Measurements from ENCODE around the gene ZBTB42.
A peak's percentile ranks its signal among the peaks of the same experiment; 100 is the strongest.

The ZBTB42 gene

DNA sequence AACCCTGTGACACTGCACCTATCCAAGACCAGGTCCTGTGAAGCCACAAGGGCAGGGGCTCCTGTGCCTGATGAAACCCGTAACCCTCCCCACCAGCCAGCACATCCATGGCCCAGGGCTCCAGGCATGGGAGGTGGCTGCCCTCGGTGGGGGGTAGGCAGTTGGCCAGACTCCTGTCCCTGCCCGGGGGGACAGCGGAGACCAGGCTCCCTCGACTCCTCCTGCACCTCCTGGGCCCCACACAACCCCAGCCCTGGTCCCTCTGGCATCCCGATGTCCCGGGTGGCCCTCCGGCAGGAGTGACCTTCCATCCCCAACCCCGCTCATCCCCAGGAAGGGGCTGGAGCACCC lies 16.7 kb upstream of the ZBTB42 start:
- no peak for DNase-seq

- DNase-seq, result no peak
Observed at GRCh38 chr14:104784846-104785707, 15.8 kb upstream of the ZBTB42 start.

- DNase-seq, result no peak
Observed at GRCh38 chr14:104785708-104786080, 15.2 kb upstream of the ZBTB42 start.

- no peak for DNase-seq
Observed at GRCh38 chr14:104786091-104786586, 14.8 kb upstream of the ZBTB42 start.

GRCh38 chr14:104786726-104787675 lies 13.9 kb upstream of the ZBTB42 start:
- DNase-seq, result no peak

GRCh38 chr14:104787736-104788135 lies 13.2 kb upstream of the ZBTB42 start:
- no peak for DNase-seq

DNA sequence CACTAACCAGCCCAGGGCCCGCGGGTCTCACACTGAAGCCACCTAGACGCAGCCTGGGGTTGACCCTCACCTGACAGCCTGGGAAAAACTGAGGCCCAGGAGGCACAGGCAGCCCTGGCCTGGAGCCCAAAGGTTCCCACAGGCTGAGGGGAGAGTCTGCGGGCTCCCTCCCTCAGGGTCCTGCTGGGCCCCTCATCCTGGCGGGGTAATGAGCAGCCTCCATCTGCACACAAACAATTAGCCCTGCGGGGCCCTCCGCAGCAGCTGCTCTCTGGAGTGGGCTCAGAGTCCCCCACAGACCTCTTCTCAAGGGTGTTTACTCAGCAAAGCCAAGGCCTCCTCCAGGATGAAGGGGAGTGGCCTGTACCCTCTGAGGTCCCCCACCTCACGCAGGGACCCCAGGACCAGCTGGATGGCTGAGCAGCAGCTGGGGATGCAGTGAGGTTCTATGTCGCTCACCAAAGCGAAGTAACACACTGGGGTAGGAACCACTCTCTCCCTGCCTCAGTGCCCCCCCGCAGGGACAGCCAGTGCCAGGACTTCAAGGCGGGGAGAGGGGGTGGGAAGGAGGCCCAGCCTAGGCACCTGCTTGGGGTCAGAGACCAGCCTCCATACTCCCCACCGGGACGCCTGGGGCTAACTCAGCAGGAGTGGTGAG lies 12.6 kb upstream of the ZBTB42 start:
- no peak for DNase-seq

DNA sequence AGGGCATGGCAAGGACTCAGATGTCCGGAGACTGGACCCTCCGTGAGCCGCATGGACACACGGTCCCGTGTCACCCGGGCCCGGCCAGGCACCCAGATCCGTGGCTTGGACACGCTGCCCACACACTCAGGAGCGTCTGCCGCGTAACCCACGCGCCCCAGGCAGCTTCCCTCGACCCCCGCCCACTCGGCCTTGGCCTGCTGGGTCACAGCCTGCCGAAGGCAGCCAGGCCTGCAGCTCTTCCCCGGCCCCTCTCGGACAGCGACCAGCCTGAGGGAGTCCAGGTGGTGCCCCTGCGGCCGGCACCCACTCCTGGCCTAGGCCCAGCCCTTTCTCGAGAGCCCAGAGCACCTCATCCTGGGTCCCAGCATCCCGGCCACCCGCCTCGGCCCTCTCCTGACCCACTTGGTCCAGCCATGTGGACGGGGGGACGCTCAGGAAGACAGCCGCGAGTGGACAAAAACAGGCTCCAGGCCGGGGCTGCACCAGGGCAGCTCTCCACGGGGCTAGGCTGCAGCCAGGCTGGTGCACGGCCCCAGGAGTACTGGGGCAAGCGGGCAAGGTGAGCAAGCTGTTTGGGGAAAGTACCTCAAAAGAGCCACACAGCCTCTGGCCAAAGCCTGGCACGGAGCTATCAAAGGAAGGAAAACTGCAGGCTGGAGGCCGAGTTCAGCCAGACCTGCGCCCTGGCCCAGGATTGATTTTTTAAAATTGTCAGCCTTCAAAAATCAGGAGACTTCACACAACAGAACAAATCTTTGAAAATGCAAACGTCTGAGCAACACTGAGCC lies 11.8 kb upstream of the ZBTB42 start:
- DNase-seq, result no peak

- DNase-seq, result no peak
Observed at GRCh38 chr14:104789752-104790743, 10.9 kb upstream of the ZBTB42 start.

DNA sequence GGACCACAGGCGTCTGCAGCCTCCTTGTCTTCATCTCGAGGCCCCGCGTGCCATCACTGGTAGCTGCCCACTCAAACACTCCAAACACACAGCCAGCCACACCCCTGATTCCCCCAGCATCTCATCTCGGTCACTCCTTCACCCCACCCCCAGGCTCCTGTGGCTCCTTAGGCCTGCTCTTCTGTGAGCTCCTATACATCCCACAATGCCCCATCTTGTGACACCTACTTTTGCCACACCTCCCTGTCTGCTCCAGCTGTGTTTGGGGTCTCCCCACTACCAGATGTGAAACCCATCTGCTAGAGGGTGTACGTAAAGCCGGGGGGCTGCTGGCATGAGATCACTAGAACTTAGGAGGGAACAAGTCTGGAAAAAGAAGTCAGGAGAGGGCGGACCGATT lies 9.5 kb upstream of the ZBTB42 start:
- DNase-seq, result no peak

DNA sequence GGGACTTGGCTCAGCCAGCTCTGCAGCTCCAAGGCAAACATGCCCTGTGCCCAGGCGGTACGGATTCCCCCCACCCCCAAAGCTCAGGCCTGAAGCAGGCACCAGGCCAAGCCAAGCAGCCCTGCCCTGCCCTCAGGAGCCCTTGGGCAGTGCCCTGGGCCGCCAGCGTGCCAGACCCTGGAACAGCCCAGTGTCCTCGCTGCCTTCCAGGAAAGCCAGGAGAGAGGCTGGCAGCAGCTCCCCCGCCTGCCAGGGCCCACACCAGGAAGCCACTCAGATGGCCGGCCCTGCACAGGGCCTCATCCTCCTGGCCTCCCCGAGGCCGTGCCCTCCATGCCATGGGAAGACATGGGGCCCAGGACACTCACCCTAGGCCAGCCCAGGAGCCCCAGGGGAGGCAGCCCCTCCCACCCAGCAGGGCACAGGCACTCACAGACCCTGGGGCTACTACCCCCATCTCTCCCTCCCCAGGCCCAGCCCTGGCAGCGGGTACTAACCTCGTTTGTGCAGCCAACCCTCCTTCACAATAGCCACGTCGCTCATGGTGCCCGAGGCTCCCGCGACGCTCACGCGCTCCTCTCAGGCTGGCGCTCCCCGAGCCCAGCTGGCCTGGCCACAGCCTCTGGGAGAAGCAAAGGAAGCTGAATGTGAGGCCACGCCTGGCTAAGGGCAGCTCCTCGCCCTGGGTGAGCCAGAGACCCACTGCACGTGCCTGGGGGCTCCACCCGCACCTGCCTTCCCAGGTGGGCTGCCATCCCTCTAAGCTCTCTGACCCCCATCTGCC lies 8.6 kb upstream of the ZBTB42 start:
- DNase-seq, result no peak

DNA sequence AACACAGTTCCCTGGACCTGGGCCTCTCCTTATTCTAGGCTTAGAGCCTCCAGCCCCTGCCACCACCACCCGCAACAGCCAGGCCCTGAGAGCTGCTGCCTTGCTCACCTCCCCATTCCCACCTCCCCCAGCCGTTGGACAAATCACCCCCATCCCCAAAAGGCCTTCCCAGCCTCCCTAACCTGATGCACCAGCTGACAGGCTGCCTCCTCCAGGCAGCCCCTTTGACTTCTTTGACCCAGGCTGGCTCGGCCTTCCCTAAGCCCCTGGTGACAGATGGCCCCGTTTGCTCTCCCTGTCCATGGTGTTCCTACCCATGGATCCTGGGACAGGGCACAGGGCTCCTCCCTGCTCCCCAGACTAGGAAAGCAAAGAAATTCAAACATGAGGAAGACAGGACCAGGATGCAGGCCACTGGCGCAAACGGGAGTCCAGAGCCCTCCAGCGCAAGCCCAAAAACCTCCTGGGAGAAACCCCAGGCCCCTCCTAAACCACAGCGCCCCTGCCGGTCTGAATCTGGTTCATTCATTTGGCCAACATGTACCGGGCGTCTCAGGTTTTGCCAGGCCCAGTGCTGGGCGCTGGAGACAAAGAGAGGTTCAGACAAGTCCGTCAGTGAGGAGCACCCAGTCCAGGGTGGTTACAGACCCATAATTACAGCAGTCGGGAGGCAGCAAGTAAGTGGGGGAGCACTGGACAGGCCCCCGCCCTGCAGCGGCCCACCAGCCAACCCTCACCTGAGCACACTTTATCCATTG lies 7.8 kb upstream of the ZBTB42 start:
- DNase-seq, result no peak

DNA sequence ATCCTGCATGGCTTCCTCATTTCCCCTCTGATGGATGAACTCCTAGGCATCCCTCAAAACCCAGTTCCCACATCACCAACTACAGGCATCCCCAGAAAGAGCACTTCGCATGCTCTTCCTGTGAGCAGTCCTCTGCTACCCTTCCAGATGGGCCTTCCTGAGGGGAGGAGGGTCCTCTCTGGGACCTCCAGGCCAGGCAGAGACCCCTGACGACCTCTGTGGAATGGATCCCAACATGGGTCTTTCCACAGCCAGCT lies 7.3 kb upstream of the ZBTB42 start:
- DNase-seq, result no peak

GRCh38 chr14:104794099-104794498 lies 6.8 kb upstream of the ZBTB42 start:
- DNase-seq, result peak; percentile 23

- DNase-seq, result no peak
Observed at GRCh38 chr14:104794631-104794992, 6.3 kb upstream of the ZBTB42 start.

DNA sequence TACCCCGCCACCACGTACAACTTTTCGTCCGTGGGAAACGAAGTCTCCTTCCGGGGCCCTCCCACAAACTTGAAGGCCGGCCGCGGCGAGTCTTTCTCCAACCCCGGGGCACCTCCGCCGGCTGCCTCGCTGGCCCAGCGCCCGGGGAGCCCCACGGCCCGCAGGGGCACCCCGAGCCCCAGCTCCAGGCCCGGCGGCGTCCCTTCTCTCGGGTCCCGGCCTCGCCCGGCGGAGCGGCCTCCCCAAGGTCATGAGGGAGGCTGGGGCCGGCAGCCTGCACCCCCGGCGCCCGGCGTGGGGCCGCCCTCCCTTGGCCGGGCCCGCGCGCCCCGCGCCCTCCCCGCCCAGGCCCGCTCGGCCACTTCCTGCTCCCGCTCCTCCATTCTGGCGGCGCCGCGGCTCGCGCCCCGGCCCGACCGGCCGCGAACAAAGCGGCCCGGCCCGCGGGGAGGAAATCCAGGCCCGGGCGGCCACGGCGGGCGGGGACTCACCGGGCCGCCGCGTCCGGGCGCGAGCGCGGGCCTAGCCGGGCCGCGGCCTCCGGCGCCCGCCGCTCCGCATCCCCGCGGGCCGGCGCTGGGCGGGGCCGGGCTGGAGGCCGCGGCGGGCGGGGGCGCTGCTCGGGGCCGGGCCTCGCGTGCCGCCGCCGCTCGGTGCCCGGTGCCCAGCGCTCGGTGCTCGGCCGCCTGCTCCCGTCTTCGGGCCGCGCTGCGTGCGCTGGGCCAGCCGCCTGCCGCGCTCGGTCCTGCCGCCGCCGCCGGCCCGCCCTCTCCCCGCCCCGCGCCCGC lies 5.7 kb upstream of the ZBTB42 start, which contains the start of gene AKT1:
Gene AKT1 (minus strand): TSS at position 756 of the 788 bp plus-strand sequence. CDS start 3,105 bp downstream, outside the sequence.
- DNase-seq, result no peak

GRCh38 chr14:104795781-104796686 lies 4.9 kb upstream of the ZBTB42 start:
- DNase-seq, result peak; percentile 49

DNA sequence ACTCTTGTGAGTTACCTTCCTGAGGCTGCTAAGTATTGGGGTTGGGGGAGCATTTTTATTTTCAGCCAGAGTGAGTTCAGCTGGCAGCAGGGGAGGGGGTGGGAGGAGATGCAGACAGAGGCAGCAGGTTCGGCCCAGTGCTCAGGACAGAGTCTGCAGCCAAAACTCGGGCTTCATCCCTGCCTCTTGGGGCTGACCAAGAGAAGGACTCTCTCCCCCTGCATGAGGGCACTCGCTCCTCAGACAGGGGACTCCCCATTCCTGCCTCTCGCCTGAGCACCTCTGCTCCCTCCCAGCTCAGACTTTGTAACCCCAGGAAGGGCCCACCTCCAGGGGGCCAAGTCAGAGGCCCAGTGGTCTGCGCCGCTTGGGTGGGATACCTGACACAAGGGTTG lies 4.2 kb upstream of the ZBTB42 start:
- no peak for DNase-seq

All from stimulated activated naive CD4-positive, alpha-beta T cell treated with Interleukin-2 at 50 U/mL for 16 hours (primary cell).